GM12864 (cell line): ENCODE measurements around the gene FAM184B.

Experiments used
- DNase-seq: peaks from one replicate; pipeline ENCODE4 v3.0.0-alpha.2; 2011; ENCODE audit warnings: low read depth
- H3K4me3 ChIP-seq: 2 replicates; pipeline ENCODE4 v1.5.1; 2011; ENCODE audit warnings: mild to moderate bottlenecking, low read depth, low read length, control low read depth
- TF ChIP-seq, protein P1 (sequence below): IDR thresholded peaks from 2 replicates; pipeline ENCODE4 v1.5.1; 2011; ENCODE audit warnings: low read depth, mild to moderate bottlenecking, moderate library complexity, low read length, control low read depth, inconsistent platforms; ENCODE audit errors: missing control alignments

FAM184B gene

DNA sequence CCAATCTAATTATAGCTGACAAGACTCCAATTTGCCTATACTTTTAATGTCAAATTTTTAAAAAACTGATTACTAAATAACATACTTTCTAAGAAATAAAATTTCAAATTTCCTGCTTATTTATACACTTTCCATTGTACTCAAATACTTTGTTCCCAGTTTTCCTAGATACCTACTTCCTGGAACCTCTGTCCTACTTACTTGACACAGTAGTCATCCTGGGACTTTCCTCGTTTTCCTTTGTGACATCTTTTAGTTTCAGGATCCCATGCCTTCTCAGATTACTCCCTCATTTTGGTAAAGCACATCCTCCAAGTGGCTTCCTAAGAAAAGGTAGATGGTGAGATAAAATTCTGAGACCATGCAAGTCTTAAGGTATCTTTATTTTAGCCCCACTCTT, 13.3 kb upstream of the FAM184B start:
- no peak overlapping the region for H3K4me3 ChIP-seq
- TF ChIP-seq, protein P1, sequence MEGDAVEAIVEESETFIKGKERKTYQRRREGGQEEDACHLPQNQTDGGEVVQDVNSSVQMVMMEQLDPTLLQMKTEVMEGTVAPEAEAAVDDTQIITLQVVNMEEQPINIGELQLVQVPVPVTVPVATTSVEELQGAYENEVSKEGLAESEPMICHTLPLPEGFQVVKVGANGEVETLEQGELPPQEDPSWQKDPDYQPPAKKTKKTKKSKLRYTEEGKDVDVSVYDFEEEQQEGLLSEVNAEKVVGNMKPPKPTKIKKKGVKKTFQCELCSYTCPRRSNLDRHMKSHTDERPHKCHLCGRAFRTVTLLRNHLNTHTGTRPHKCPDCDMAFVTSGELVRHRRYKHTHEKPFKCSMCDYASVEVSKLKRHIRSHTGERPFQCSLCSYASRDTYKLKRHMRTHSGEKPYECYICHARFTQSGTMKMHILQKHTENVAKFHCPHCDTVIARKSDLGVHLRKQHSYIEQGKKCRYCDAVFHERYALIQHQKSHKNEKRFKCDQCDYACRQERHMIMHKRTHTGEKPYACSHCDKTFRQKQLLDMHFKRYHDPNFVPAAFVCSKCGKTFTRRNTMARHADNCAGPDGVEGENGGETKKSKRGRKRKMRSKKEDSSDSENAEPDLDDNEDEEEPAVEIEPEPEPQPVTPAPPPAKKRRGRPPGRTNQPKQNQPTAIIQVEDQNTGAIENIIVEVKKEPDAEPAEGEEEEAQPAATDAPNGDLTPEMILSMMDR, result no peak
- DNase-seq, result no peak

DNA sequence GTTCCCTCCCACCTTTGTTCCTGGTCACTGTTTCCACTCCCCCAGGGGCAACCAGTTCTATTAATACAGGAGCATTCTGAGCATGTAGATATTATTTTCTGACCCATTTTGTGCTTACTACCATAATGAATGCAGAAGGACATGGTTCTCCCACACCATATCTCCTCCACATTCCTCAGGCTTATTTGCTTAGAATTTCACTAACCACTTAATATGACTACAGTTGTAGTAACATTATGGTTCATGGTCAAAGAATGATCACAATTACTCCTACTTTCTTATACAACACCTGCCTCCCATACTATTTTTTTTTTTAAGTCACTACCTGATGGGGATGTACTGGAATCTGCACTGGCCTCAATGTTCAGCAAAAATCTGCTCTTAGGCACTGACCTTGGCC, 7.5 kb upstream of the FAM184B start:
- TF ChIP-seq, protein P1, result no peak
- H3K4me3 ChIP-seq, result no peak overlapping the region
- no peak for DNase-seq

DNA sequence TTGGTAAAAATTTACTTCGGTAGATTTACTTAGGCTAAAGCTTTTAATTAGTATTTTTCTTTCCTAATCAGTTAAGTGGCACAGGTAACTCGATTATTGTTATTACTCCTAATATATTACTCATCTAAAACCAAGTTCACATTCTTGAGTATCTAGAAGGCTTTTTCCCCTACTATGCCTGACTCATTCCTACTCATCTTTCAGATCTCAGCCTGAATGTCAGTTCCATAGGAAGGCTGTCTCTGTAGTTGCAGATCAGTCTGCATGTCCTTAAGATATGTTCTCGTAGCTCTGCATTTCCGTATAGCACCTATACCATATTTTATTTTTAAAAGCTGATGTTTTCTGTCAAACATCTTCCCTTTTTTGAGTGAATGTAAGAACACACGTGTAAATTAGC, 5.9 kb upstream of the FAM184B start:
- no peak overlapping the region for H3K4me3 ChIP-seq
- TF ChIP-seq, protein P1, result no peak
- no peak for DNase-seq

DNA sequence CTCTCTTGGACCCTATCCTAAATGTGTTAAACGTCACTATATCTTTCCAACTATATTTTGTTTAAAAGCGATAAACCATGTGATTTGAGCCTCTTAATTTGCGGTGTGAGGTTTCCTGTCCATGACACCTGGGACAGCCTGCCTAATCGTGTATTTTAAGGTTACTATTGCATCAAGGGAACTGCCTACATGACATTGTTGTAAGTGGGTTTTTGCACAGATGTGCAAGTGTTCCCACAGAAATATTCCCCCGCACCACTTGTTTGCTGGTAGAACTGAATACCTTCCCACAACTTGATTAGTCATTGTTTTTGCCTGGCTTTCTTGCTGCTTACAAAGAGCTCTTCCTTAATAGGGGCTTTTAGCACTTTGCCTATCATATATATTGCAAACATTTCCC, 5.1 kb upstream of the FAM184B start:
- no peak for DNase-seq
- H3K4me3 ChIP-seq, result no peak overlapping the region
- TF ChIP-seq, protein P1, result no peak

DNA sequence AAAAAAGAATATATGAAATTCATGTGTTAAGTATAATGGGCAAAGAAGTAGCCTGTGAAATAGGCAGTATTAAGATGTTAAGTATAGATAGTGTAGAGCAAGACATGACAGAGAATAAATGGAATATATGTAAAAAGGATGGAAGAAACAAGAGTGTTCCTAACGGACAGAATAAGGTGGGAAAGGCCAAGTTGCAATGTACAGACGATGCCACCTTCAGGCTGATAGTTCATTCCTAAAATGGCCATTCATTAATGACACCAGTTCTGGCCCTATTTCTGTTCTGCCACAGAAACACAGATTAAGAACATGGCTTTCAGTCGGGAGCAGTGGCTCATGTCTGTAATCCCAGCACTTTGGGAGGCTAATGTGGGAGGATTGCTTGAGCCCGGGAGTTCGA, 4.4 kb upstream of the FAM184B start:
- no peak overlapping the region for H3K4me3 ChIP-seq
- TF ChIP-seq, protein P1, result no peak
- DNase-seq, result no peak

DNA sequence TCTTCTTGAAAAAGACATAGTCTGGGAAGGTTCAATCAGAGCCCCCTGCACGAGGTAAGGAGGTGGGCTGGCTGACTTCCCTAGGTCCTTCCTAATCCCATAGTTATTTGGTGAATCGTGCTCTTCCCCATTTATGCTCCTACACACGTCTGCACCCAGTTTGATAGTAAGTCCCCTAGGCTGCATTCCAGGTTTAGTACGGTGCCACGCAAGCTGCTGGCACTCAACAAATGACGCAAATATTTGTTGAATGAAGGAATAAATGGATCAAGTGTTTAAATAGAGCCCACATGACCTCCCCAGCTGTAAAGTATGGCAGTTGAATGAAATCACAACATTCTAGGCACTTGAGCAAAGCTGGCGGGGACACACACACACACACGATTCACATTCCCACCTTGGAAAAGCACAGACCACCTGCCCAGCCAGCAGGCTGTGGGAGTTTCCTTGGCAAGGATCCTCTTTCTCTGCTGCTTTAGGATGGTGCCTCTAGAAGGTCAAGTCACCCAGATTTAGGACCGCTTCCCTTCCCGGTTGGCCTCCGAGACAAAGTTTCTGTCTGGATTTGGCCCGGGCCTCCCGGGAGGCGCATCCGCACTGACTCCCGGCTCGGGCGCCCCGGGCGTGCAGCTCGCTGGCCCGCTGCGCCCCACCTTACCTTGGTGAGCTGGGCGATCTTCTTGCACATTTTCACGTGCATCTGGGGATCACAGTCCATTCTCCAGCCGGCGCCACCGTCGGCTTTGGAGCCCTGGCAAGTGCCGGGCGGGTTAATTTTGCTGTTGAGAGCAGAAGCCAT, 721 bp downstream of the FAM184B start:
- DNase-seq, result no peak
- TF ChIP-seq, protein P1, result no peak
- no peak overlapping the region for H3K4me3 ChIP-seq

DNA sequence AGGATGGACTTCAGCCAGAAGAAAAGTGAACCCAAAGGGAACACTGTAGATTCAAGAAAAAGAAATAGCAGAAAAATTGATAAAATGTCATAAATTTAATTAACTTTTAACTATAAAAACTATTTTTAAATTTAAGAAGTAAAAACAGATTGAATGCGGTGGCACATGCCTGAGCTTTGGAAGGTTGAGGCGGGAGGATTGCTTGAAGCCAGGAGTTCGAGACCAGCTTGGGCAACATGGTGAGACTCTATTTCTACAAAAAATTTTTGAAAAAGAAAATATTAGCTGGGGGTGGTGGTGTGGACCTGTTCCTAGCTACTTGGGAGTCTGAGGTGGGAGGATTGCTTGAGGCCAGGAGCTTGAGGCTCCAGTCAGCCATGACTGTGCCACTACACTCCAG, 3.0 kb downstream of the FAM184B start:
- TF ChIP-seq, protein P1, result no peak
- DNase-seq, result no peak
- no peak overlapping the region for H3K4me3 ChIP-seq
